HepG2 (cell line): Measurements from ENCODE around the gene TAF1D. TPM values are rescaled to one million over a fixed set of nuclear protein-coding genes. Genes with fewer than 3 reads are reported as not detected.

Experiments
- DNMT3B ChIP-seq: conservative IDR thresholded peaks from 2 replicates; pipeline ENCODE4 v1.6.1; 2016; ENCODE audit warnings: missing biosample characterization, control low read depth
- SP4 ChIP-seq: sonication (generic); formaldehyde crosslinking; IDR thresholded peaks from 2 replicates; pipeline ENCODE4 v1.8.1; 2023; ENCODE audit warnings: mild to moderate bottlenecking, missing genetic modification reagents
- THAP11 ChIP-seq: IDR thresholded peaks from 2 replicates; pipeline ENCODE4 v1.6.1; 2016; ENCODE audit warnings: missing biosample characterization, missing genetic modification reagents
- ZFP36L1 ChIP-seq: sonication (generic); formaldehyde crosslinking; IDR thresholded peaks from 2 replicates; pipeline ENCODE4 v1.8.0; 2022; ENCODE audit warnings: mild to moderate bottlenecking, missing genetic modification reagents, moderate library complexity
- ZIK1 ChIP-seq: sonication (generic); formaldehyde crosslinking; IDR thresholded peaks from 2 replicates; pipeline ENCODE4 v1.5.0; 2020; ENCODE audit warnings: mild to moderate bottlenecking, low read depth, missing genetic modification reagents, borderline replicate concordance
- ZNF124 ChIP-seq: sonication (generic); formaldehyde crosslinking; IDR thresholded peaks from 2 replicates; pipeline ENCODE4 v1.4.0; 2020; ENCODE audit warnings: missing genetic modification reagents
- ZNF225 ChIP-seq: sonication (generic); formaldehyde crosslinking; IDR thresholded peaks from 2 replicates; pipeline ENCODE4 v1.4.0; 2020; ENCODE audit warnings: mild to moderate bottlenecking, missing genetic modification reagents
- ZNF251 ChIP-seq: sonication (generic); formaldehyde crosslinking; IDR thresholded peaks from 2 replicates; pipeline ENCODE4 v1.9.0; 2021; ENCODE audit warnings: mild to moderate bottlenecking, missing genetic modification reagents
- ZNF350 ChIP-seq: sonication (generic); formaldehyde crosslinking; IDR thresholded peaks from 2 replicates; pipeline ENCODE4 v1.4.0; 2020; ENCODE audit warnings: mild to moderate bottlenecking, low read depth, missing genetic modification reagents, borderline replicate concordance
- ZNF451 ChIP-seq: sonication (generic); formaldehyde crosslinking; IDR thresholded peaks from 2 replicates; pipeline ENCODE4 v1.5.0; 2020; ENCODE audit warnings: mild to moderate bottlenecking, missing genetic modification reagents
- polyA plus RNA-seq, 8 experiments: library from polyadenylated mRNA; depleted of rRNA in 3 of 8; stranded (reverse) in 7 of 8; unstranded in 1 of 8; fragments of >200 nt; fragmentation: Illumina TruSeq in 4 of 8; extraction: Trizol in 4 of 8; gene quantifications; 2 replicates each; pipeline versions ENCODE4 v1.2.1 to v1.2.3, GENCODE V29; 2011 to 2016; ENCODE audit warnings: low read depth in 4 of 8, missing spikeins in 1 of 8, mixed read lengths in 1 of 8; ENCODE audit not compliant: insufficient read depth in 1 of 8
- total RNA-seq, 5 experiments: library from RNA; depleted of rRNA; stranded (reverse); fragments of >200 nt; fragmentation: Illumina TruSeq; extraction: Trizol; gene quantifications; 2 replicates each; pipeline ENCODE4 v1.2.3, GENCODE V29; 2016; ENCODE audit warnings: low read depth in 1 of 5
- TF ChIP-seq, protein P1 (sequence below), 2 experiments: sonication (generic) in 1 of 2; formaldehyde crosslinking in 1 of 2; IDR thresholded peaks; 2 replicates each; pipeline versions ENCODE4 v1.5.1 to v1.6.1; 2011 to 2020; ENCODE audit warnings: borderline replicate concordance in 1 of 2, low read depth in 1 of 2, low read length in 1 of 2, mild to moderate bottlenecking in 1 of 2, missing genetic modification reagents in 1 of 2, moderate library complexity in 1 of 2
- TF ChIP-seq, protein P2 (sequence below), 2 experiments: sonication (generic) in 1 of 2; formaldehyde crosslinking in 1 of 2; IDR thresholded peaks; 2 replicates each; pipeline versions ENCODE4 v1.6.1 to v1.9.0; 2014 to 2022; ENCODE audit warnings: antibody characterized with exemption in 1 of 2, borderline replicate concordance in 1 of 2, inconsistent platforms in 1 of 2, low read depth in 1 of 2, missing genetic modification reagents in 1 of 2
- TF ChIP-seq, protein P3 (sequence below): fragments of 450-650 bp; IDR thresholded peaks from 2 replicates; pipeline ENCODE4 v1.6.1; 2016
- TF ChIP-seq, protein P4 (sequence below): sonication (generic); formaldehyde crosslinking; conservative IDR thresholded peaks from 2 replicates; pipeline ENCODE4 v1.4.0; 2020; ENCODE audit warnings: missing genetic modification reagents
- TF ChIP-seq, protein P5 (sequence below): sonication (generic); formaldehyde crosslinking; conservative IDR thresholded peaks from 2 replicates; pipeline ENCODE4 v1.8.1; 2023; ENCODE audit warnings: missing genetic modification reagents

The TAF1D gene
- total and polyA plus RNA-seq, 2 of the 13 experiments (the other 11 are each of a cell fraction or from before 2014, with no cell fraction given): 132 to 207 TPM

DNA sequence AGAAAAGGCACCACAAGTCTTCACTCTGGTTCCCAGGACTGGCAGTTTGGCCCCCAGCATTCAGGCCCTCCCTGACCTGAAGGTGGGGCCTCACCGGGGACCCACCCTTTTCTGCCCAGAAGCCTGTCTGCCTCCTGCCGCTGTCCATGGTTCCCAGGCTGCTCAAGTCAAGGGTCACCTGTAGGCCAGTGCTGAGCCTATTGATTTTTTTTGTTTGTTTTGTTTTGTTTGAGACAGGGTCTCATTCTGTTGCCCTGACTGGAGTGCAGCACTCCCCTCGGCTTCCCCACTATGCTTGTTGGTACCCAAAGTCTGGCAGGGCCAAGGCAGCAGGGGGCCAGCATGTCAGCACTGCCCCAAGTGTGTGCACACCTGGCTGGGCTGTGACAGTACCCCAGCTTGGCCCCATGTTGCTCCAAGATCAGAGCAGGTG, 31.8 kb upstream of the TAF1D start (continued):
- no peak for TF ChIP-seq DNMT3B (CRISPR knock-in tag)
- TF ChIP-seq SP4 (CRISPR knock-in tag): no peak
- TF ChIP-seq ZNF451 (CRISPR knock-in tag): no peak
- TF ChIP-seq, protein P1, sequence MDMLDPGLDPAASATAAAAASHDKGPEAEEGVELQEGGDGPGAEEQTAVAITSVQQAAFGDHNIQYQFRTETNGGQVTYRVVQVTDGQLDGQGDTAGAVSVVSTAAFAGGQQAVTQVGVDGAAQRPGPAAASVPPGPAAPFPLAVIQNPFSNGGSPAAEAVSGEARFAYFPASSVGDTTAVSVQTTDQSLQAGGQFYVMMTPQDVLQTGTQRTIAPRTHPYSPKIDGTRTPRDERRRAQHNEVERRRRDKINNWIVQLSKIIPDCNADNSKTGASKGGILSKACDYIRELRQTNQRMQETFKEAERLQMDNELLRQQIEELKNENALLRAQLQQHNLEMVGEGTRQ (IDR thresholded peaks at IDR 0.05; ENCODE audit: low read depth, low read length): no peak
- TF ChIP-seq, protein P1 (CRISPR knock-in tag; IDR thresholded peaks at IDR 0.05; ENCODE audit: borderline replicate concordance): no peak
- TF ChIP-seq, protein P2, sequence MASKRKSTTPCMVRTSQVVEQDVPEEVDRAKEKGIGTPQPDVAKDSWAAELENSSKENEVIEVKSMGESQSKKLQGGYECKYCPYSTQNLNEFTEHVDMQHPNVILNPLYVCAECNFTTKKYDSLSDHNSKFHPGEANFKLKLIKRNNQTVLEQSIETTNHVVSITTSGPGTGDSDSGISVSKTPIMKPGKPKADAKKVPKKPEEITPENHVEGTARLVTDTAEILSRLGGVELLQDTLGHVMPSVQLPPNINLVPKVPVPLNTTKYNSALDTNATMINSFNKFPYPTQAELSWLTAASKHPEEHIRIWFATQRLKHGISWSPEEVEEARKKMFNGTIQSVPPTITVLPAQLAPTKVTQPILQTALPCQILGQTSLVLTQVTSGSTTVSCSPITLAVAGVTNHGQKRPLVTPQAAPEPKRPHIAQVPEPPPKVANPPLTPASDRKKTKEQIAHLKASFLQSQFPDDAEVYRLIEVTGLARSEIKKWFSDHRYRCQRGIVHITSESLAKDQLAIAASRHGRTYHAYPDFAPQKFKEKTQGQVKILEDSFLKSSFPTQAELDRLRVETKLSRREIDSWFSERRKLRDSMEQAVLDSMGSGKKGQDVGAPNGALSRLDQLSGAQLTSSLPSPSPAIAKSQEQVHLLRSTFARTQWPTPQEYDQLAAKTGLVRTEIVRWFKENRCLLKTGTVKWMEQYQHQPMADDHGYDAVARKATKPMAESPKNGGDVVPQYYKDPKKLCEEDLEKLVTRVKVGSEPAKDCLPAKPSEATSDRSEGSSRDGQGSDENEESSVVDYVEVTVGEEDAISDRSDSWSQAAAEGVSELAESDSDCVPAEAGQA (IDR thresholded peaks at IDR 0.05; ENCODE audit: low read depth): no peak
- TF ChIP-seq, protein P2 (CRISPR knock-in tag; IDR thresholded peaks at IDR 0.05; ENCODE audit: borderline replicate concordance): no peak
- TF ChIP-seq THAP11 (CRISPR knock-in tag): peak; percentile 68
- TF ChIP-seq ZNF124: peak; percentile 86
- 0 out of 2 replicates have a peak, but pooled peaks have one; percentile 45 for TF ChIP-seq ZNF251
- no peak for TF ChIP-seq ZNF225 (CRISPR knock-in tag)
- TF ChIP-seq, protein P3, sequence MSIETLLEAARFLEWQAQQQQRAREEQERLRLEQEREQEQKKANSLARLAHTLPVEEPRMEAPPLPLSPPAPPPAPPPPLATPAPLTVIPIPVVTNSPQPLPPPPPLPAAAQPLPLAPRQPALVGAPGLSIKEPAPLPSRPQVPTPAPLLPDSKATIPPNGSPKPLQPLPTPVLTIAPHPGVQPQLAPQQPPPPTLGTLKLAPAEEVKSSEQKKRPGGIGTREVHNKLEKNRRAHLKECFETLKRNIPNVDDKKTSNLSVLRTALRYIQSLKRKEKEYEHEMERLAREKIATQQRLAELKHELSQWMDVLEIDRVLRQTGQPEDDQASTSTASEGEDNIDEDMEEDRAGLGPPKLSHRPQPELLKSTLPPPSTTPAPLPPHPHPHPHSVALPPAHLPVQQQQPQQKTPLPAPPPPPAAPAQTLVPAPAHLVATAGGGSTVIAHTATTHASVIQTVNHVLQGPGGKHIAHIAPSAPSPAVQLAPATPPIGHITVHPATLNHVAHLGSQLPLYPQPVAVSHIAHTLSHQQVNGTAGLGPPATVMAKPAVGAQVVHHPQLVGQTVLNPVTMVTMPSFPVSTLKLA: no peak
- TF ChIP-seq ZNF350 (CRISPR knock-in tag): no peak; the same call in 1 of the 2 replicates
- TF ChIP-seq ZFP36L1 (CRISPR knock-in tag): no peak
- TF ChIP-seq, protein P4, sequence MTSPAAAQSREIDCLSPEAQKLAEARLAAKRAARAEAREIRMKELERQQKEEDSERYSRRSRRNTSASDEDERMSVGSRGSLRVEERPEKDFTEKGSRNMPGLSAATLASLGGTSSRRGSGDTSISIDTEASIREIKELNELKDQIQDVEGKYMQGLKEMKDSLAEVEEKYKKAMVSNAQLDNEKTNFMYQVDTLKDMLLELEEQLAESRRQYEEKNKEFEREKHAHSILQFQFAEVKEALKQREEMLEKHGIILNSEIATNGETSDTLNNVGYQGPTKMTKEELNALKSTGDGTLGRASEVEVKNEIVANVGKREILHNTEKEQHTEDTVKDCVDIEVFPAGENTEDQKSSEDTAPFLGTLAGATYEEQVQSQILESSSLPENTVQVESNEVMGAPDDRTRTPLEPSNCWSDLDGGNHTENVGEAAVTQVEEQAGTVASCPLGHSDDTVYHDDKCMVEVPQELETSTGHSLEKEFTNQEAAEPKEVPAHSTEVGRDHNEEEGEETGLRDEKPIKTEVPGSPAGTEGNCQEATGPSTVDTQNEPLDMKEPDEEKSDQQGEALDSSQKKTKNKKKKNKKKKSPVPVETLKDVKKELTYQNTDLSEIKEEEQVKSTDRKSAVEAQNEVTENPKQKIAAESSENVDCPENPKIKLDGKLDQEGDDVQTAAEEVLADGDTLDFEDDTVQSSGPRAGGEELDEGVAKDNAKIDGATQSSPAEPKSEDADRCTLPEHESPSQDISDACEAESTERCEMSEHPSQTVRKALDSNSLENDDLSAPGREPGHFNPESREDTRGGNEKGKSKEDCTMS (CRISPR knock-in tag): no peak
- TF ChIP-seq, protein P5, sequence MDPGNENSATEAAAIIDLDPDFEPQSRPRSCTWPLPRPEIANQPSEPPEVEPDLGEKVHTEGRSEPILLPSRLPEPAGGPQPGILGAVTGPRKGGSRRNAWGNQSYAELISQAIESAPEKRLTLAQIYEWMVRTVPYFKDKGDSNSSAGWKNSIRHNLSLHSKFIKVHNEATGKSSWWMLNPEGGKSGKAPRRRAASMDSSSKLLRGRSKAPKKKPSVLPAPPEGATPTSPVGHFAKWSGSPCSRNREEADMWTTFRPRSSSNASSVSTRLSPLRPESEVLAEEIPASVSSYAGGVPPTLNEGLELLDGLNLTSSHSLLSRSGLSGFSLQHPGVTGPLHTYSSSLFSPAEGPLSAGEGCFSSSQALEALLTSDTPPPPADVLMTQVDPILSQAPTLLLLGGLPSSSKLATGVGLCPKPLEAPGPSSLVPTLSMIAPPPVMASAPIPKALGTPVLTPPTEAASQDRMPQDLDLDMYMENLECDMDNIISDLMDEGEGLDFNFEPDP (CRISPR knock-in tag): no peak
- TF ChIP-seq ZIK1 (CRISPR knock-in tag): no peak
